OCI-LY1 (cell line): ENCODE results near the gene CNIH4.
"Not testable (repeated sequence)": the region's sequence is repeated elsewhere in the genome, so short reads cannot be mapped to it uniquely, and the experiment has no call there.

Experiments used
- H2AFZ ChIP-seq: fragments of 200-600 bp; sonication (generic), shearing (Covaris generic); 2 replicates; pipeline ENCODE4 v1.6.0; 2014; ENCODE audit warnings: antibody characterized with exemption, mild to moderate bottlenecking, low read length
- H3F3A ChIP-seq: fragments of 200-600 bp; sonication (generic), shearing (Covaris generic); 2 replicates; pipeline ENCODE4 v1.6.0; 2014; ENCODE audit warnings: mild to moderate bottlenecking, antibody characterized with exemption, low read length, moderate library complexity; ENCODE audit not compliant: insufficient read depth
- H3K27ac ChIP-seq: fragments of 200-600 bp; sonication (generic); 2 replicates; pipeline ENCODE4 v1.5.1; 2014; ENCODE audit warnings: low read length, mixed run types, mild to moderate bottlenecking, low read depth; ENCODE audit not compliant: poor library complexity, severe bottlenecking
- H3K27me3 ChIP-seq: fragments of 200-600 bp; sonication (generic); 2 replicates; pipeline ENCODE4 v1.6.0; 2014; ENCODE audit warnings: antibody characterized with exemption, mild to moderate bottlenecking, low read length, moderate library complexity; ENCODE audit not compliant: insufficient read depth
- H3K36me3 ChIP-seq: fragments of 200-600 bp; sonication (generic); 2 replicates; pipeline ENCODE4 v1.6.1; 2014; ENCODE audit warnings: mild to moderate bottlenecking, antibody characterized with exemption, low read length, moderate library complexity, mixed read lengths; ENCODE audit not compliant: insufficient read depth
- H3K4me1 ChIP-seq: fragments of 200-600 bp; sonication (generic); 2 replicates; pipeline ENCODE4 v1.5.1; 2014; ENCODE audit warnings: mild to moderate bottlenecking, low read length, moderate library complexity; ENCODE audit not compliant: insufficient read depth, severe bottlenecking
- H3K4me2 ChIP-seq: fragments of 200-600 bp; sonication (generic), shearing (Covaris generic); 2 replicates; pipeline ENCODE4 v1.6.1; 2014; ENCODE audit warnings: low read length
- H3K4me3 ChIP-seq: fragments of 200-600 bp; sonication (generic); 2 replicates; pipeline ENCODE4 v1.5.1; 2014; ENCODE audit warnings: low read length, low read depth, mild to moderate bottlenecking, mixed read lengths; ENCODE audit not compliant: poor library complexity, severe bottlenecking
- H3K79me2 ChIP-seq: fragments of 200-600 bp; shearing (Covaris generic); 2 replicates; pipeline ENCODE4 v1.6.1; 2016; ENCODE audit warnings: mixed run types, low read length, mixed read lengths; ENCODE audit not compliant: insufficient read depth
- H3K9ac ChIP-seq: fragments of 200-600 bp; sonication (generic), shearing (Covaris generic); 2 replicates; pipeline ENCODE4 v1.6.1; 2014; ENCODE audit warnings: mild to moderate bottlenecking, low read length, mixed read lengths
- H3K9me2 ChIP-seq: fragments of 200-600 bp; sonication (generic), shearing (Covaris generic); 2 replicates; pipeline ENCODE4 v1.6.1; 2014; ENCODE audit warnings: low read depth, mild to moderate bottlenecking, low read length, mixed read lengths
- H3K9me3 ChIP-seq: fragments of 200-600 bp; shearing (Covaris generic); 2 replicates; pipeline ENCODE4 v1.6.1; 2014; ENCODE audit warnings: low read length, mixed read lengths
- H4K20me1 ChIP-seq: fragments of 200-600 bp; sonication (generic), shearing (Covaris generic); 2 replicates; pipeline ENCODE4 v1.6.0; 2016; ENCODE audit warnings: mild to moderate bottlenecking, low read length; ENCODE audit not compliant: insufficient read depth
- CTCF ChIP-seq: fragments of 200-600 bp; sonication (generic), shearing (Covaris generic); IDR thresholded peaks from 2 replicates; pipeline ENCODE4 v1.5.1; 2017; ENCODE audit warnings: mild to moderate bottlenecking, antibody characterized with exemption, low read length, moderate library complexity, mixed read lengths
- EZH2 ChIP-seq: fragments of 200-600 bp; sonication (generic), shearing (Covaris generic); IDR thresholded peaks from 2 replicates; pipeline ENCODE4 v1.8.0; 2017; ENCODE audit warnings: borderline replicate concordance, mixed run types, mild to moderate bottlenecking, antibody characterized with exemption, low read length, moderate library complexity, mixed read lengths

The CNIH4 gene

GRCh38 chr1:224333939-224334786 is 22.5 kb upstream of the CNIH4 start:
- no peaks in the 10 kb centered on the region for H3F3A ChIP-seq
- no peak overlapping the region for H3K4me3 ChIP-seq
- H3K36me3 ChIP-seq, result no peaks in the 10 kb centered on the region; the same call in 1 of the 2 replicates
- TF ChIP-seq CTCF, result no peak
- TF ChIP-seq EZH2, result no peak
- no peak overlapping the region for H3K9ac ChIP-seq
- no peaks in the 10 kb centered on the region for H3K9me2 ChIP-seq
- H4K20me1 ChIP-seq, result no peaks in the 10 kb centered on the region
- peaks cover 11% of the 10 kb centered on the region for H3K4me1 ChIP-seq
- peaks cover 6% of the 10 kb centered on the region for H3K79me2 ChIP-seq
- no peak overlapping the region for H3K4me2 ChIP-seq
- 0 out of 2 replicates have a peak, but pooled peaks cover 3% of the 10 kb centered on the region for H3K9me3 ChIP-seq
- no peak overlapping the region for H2AFZ ChIP-seq
- peaks cover 6% of the 10 kb centered on the region; the same call in 1 of the 2 replicates for H3K27me3 ChIP-seq
- no peak overlapping the region for H3K27ac ChIP-seq

- Histone ChIP-seq H3K36me3 (no peaks in the 10 kb centered on the region; the same call in 1 of the 2 replicates), H3K9ac (no peak overlapping the region), H3K4me2 (no peak overlapping the region), H3K27ac (no peak overlapping the region), H3K9me3 (0 out of 2 replicates have a peak, but pooled peaks cover 6% of the 10 kb centered on the region), H3K27me3 (peaks cover 6% of the 10 kb centered on the region; the same call in 1 of the 2 replicates), H3F3A (no peaks in the 10 kb centered on the region), H3K79me2 (no peaks in the 10 kb centered on the region), H3K4me1 (no peaks in the 10 kb centered on the region), H2AFZ (no peak overlapping the region), H4K20me1 (no peaks in the 10 kb centered on the region), H3K9me2 (no peaks in the 10 kb centered on the region), H3K4me3 (no peak overlapping the region)
- TF ChIP-seq CTCF, result no peak
- TF ChIP-seq EZH2, result no peak
Measured at GRCh38 chr1:224338150-224338838, 18.4 kb upstream of the CNIH4 start.

- Histone ChIP-seq H3K9me2 (no peaks in the 10 kb centered on the region), H3K9ac (no peak overlapping the region), H3K79me2 (no peaks in the 10 kb centered on the region), H3K4me3 (no peak overlapping the region), H3K4me2 (no peak overlapping the region), H3K9me3 (0 out of 2 replicates have a peak, but pooled peaks cover 13% of the 10 kb centered on the region), H2AFZ (no peak overlapping the region), H4K20me1 (no peaks in the 10 kb centered on the region), H3K27ac (no peak overlapping the region), H3K36me3 (no peaks in the 10 kb centered on the region; the same call in 1 of the 2 replicates), H3K4me1 (no peaks in the 10 kb centered on the region), H3F3A (no peaks in the 10 kb centered on the region), H3K27me3 (peaks cover 6% of the 10 kb centered on the region; the same call in 1 of the 2 replicates)
- TF ChIP-seq EZH2 (no peak), CTCF (no peak)
Measured at GRCh38 chr1:224339442-224340033, 17.1 kb upstream of the CNIH4 start.

- not testable (repeated sequence) for H4K20me1 ChIP-seq, H3K27ac ChIP-seq, H3K79me2 ChIP-seq, H3K9me2 ChIP-seq, H3K9ac ChIP-seq, H3K27me3 ChIP-seq, H2AFZ ChIP-seq, H3K4me1 ChIP-seq, H3F3A ChIP-seq, H3K36me3 ChIP-seq
- peak overlapping the region; percentile 50 for H3K4me3 ChIP-seq
- 0 out of 2 replicates have a peak, but pooled peaks cover 15% of the 10 kb centered on the region for H3K9me3 ChIP-seq
- H3K4me2 ChIP-seq, result peak overlapping the region; percentile 52
Measured at GRCh38 chr1:224340453-224341384, 16.0 kb upstream of the CNIH4 start.
